Measurements from ENCODE around the gene CYB5A.
"Not testable (repeated sequence)": the region's sequence is repeated elsewhere in the genome, so short reads cannot be mapped to it uniquely, and the experiment has no call there.

The CYB5A gene

GRCh38 chr18:74291771-74292540, at the start of gene CYB5A:
Gene CYB5A (minus strand): TSS chr18:74291963. CDS start chr18:74291875, 88 bp downstream.
- peak; percentile 100 for DNase-seq (ENCODE audit: low spot score)

DNA sequence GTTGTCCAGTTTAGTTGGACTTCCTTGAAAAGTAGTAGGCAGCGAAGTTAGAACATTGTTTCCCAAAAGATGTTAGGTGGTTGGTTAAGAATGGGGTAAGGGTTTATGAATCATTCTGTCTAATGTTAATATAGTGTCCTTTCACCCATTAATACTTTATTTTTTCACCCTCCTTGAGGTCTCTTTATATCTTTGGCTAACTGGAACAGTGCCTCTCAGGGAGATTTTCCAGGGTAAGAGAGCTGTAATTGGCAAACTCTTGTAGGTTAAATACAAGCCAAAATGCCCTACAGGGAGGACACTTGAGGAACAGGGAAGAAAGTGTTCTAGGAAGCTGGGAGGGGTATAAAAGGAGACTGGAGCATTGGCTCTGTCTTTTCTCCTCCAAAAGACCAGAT, 46.1 kb upstream of the CYB5A start:
- DNase-seq (ENCODE audit: low spot score) = no peak

DNA sequence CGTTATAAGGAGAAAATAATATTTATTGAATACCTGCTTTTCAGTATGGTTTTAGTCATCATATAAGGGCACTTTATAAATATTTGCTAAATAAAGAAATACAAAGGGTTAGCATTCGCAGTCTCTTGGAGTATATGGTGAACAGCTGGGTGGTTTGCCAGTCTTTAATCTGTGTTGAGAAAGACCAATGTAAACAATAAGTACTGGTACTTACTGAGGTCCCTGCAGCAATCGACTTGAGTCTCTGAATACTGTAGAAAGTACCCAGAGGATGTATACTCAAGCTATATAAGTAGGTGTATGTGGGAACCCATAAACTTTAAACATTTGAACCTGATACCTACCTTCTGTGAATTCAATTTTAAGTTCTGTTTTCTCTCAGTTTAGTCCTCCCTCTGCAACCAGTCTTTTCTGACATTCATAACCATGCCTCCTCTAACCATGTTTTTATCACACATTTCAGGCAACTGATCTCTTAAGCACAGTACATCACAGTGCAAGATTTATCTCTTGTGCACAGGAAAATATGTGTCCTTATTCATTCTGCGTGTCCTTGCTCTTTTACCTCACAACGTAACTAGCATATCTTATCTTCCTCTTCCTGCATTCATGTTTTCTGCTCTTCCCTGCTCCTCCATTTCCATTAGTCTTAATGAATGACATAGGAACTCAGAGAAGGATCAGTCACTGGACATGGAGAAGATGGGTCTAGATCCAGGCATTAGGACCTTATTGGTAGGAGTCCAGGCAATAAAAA, 45.6 kb upstream of the CYB5A start:
- no peak for DNase-seq (ENCODE audit: low spot score)

GRCh38 chr18:74336656-74337055, 44.9 kb upstream of the CYB5A start:
- DNase-seq (ENCODE audit: low spot score) = no peak

- no peak for DNase-seq (ENCODE audit: low spot score)
Measured at GRCh38 chr18:74334242-74334893, 42.6 kb upstream of the CYB5A start.

DNA sequence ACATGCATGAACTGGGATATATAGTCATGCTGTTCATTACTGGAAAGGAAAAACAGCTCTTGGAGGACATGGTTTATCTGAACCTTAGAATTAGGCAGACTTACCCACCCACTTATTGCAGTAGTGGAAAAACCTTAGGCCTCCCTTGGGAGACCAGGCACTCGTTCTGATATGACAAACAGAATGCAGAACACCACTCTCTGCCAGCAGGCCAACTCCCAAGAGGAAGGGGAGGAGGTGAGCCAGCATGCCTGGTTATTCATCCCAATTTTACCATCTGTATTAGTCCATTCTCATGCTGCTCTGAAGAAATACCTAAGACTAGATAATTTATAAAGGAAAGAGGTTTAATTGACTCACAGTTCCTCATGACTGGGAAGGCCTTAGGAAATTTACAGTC, 41.3 kb upstream of the CYB5A start:
- no peak for DNase-seq (ENCODE audit: low spot score)

DNA sequence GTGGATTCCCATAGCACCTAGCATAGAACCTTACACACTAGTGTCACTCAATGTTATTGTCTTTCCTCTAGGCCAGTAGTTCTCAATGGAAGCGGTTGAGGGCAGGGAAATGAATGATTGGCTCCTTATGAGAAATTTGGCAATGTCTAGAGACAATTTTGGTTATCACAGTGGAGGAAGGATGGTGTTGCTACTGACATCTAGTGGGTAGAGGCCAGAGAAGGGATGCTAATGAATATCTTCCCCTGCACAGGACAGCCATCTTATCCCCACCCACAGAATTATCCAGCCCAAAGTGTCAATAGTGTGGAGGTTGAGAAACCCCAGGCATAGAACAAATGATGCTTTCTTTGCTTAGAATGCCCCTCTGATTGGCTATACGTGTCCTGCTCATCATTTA, 39.6 kb upstream of the CYB5A start:
- peak; percentile 54 for DNase-seq (ENCODE audit: low spot score)

- DNase-seq (ENCODE audit: low spot score) = no peak
Measured at GRCh38 chr18:74329688-74330205, 38.0 kb upstream of the CYB5A start.

DNA sequence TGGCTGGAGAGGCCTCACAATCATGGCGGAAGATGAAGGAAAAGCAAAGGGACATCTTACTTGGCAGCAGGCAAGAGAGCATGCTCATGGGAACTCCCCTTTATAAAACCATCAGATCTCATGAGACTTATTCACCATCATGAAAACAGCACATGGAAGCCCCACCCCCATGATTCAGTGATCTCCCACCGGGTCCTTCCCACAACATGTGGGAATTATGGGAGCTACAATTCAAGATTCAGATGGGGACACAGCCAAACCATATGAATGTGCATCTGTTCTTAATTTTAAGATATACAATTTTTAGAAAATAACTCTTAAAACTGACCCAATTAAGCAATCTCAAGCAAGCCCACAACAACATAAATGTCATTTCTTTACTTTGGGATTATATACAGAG, 36.4 kb upstream of the CYB5A start:
- no peak for DNase-seq (ENCODE audit: low spot score)

DNA sequence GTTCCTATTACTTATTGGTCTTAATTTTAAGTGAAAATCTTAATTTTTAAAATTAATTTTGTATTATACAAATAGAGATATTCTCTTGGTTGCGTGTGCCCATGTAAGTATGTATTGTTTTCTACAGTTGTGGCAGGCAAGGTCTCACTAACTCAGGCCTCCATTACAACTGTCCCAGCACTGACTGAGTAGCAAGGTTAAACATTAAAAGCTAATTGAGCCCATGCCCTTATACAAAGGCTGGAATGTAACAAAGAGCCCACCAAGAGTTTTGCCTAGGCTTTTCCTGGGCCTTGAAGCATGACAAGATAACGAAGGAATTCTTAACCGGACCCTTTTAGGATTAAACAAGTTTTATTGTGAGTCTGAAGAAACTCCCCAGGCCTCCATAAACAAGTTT, 35.0 kb upstream of the CYB5A start:
- not testable (repeated sequence) for DNase-seq (ENCODE audit: low spot score)

DNA sequence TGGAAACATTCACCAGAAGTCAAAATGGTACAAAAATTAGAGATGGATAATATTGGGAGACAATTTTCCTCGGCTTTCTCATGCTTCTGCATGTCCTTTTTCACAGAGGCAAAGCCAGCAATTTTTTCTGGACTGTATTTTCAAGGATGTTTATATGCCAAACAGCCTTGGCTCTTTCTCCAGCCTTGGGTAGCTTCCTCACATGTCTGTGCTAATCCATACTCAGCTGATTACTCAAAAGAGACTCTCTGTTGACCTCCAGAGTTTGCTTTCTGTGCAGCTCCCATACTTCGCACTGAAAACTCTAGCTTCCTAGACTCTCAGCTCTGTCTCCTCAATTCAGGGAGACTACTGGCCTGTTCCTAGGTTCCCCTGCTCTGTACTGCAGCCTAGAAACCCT, 34.5 kb upstream of the CYB5A start:
- DNase-seq (ENCODE audit: low spot score) = no peak

DNA sequence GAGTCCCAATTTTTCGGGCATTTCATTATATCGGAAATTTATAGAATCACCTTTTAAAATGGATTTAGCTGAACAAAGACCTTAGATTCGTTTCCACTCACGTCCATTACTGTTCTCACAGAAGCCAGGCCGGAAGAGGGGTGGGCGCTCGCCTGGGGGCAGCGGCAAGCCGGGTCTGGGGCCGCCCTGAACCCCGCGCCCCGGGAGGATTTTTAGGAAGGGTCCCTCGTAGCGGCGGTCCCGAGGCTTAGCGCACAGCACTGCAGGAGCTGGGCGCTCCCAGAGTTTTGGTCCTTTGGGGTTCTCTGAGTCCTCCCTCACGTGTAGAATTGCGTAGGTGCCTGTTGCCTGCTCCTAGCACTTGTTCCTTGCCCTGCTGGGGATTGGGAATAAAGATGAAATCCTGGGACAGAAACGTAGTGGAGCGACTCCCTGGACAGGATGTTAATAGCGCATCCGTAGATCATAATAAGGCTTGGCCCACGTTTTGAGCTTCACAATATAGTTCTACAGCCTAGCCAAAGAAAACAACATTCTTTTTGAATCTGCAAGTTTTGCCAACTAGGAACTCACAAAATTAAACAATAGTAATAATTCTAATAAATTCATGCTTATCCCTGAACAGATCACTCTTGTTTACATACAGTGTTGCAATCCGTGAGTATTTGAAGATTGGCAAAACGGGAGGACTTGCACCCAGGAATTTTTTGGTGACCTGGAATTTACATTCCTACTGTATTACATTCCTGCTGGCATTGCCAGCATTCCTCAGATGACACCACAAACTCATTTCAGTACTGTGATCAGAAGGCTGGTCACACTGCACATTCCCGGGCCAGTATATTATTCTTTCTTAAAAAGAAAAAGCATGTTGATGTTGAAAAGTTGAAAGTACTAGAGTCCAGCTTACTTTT, 24.8 kb upstream of the CYB5A start:
- DNase-seq (ENCODE audit: low spot score) = peak; percentile 85

DNA sequence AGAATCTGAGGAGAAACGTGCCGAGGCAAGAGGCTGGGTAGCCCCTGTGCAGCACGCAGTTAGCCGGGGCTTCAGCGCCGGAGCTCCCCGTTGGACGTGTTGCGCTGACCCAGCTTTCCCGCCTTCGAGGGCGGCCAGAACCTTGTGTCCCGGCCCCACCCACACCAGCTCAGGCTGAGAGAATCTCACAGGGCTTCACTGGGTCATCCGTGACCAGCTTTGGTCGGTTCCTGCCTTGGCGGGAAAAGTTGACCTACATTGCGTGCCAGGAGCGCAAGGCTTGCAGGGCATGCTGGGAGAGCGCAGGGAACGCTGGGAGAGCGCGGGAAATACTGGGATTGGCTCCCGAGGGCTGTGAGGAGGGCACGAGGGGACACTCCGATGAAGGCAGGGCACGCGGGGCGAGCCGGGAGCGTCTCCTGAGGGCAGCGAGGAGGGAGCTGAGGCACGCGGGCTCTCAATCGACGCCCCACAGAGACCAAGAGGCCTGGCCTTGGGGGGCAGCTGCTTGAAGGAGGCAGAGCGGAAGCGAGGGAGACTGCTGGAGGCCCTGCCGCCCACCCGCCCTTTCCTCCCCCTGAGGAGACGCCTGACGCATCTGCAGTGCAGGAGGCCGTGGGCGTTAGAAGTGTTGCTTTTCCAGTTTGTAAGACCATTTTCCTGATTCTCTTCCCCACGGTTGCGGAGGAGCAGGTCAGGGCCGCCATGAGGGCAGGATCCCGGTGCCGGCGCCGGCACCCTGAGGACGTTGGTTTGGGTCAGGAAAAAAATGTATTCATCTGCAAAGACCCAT, 23.9 kb upstream of the CYB5A start, which contains the start of gene C18orf63:
Gene C18orf63 (plus strand): TSS at position 376 of the 793 bp plus-strand sequence. CDS start 2,027 bp downstream, outside the sequence.
- DNase-seq (ENCODE audit: low spot score) = no peak

GRCh38 chr18:74314759-74315463, 23.1 kb upstream of the CYB5A start:
- no peak for DNase-seq (ENCODE audit: low spot score)

DNA sequence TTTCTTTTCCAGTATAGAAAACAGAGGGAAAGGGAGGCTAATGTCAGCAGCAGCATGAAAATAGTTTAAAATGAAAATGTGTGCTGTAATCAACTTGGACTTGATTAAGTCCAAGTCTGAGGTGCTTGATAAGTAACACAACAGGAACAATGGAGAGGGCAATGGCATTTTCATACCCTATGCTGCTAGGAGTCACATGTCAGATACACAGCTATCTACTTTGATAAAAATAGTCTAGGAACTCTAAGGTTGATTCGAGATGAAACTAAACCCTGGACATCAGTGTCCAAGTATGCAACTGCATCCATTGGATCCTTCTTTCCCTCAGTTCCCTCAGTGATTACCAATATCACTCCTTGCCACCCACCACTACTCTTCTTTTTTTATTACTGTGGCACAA, 19.2 kb upstream of the CYB5A start:
- no peak for DNase-seq (ENCODE audit: low spot score)

- DNase-seq (ENCODE audit: low spot score) = peak; percentile 48
Measured at GRCh38 chr18:74310411-74310810, 18.6 kb upstream of the CYB5A start.

DNA sequence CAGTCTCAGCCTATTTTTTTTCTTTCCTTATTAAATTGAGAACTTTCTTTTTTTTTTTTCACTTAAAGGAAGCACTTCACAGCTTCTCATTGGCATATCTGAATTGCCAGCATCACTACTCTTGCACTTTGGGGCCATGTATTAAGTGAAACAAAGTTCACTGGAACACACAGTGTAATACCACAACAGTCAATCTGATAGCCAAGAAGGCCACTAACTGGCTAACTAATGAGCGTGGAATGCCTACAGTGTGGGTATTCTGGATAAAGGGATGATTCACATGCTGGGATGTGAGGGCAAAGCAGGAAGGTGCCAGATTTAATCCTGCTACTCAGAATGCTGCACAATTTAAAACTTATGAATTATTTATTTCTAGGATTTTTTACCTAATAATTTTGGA, 12.2 kb upstream of the CYB5A start:
- no peak for DNase-seq (ENCODE audit: low spot score)

DNA sequence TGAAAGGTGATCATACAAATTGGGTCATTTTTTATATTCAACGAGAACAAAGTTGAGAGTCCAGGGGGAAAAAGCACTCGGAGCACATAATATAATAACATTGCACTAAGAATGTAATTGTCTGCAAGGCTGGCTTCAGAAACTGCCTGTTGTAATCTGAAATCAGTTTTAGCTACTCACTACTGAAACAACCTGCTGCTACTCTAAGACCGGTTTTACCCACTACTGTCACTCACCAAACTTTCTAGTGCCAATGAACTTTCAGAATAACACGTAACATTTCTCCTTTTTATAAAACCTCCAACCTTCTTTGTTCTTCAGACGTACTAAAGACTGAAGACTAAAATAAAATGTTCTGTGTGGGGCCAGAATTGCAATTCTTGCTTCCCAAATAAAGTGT, 11.5 kb upstream of the CYB5A start:
- DNase-seq (ENCODE audit: low spot score) = no peak

- DNase-seq (ENCODE audit: low spot score) = no peak
Measured at GRCh38 chr18:74299746-74300145, 8.0 kb upstream of the CYB5A start.

DNA sequence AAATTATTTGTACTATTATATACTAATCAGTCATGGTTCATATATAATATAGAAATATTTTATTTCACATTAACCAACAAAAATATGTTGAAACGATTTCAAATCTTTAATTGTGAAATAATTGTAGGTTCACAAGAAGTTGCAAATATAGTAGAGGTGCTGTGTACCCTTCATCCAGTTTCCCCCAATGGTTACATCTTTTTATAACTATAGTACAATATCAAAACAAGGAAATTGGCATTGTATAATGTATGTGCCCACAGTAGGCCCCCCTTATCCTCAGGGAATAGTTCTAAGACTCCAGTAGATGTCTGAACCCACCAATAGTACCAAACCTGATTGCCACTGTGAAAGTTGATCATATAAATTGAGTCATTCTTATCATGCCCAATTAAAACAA, 7.4 kb upstream of the CYB5A start:
- no peak for DNase-seq (ENCODE audit: low spot score)

All from AG20443 (cell line).